HFF-Myc (cell line): ENCODE data around the gene SLC37A3.

Experiments
- DNase-seq: peaks from one replicate; pipeline ENCODE4 v3.0.0-alpha.2; 2011; ENCODE audit warnings: low read depth; ENCODE audit errors: extremely low read depth
- H3K4me3 ChIP-seq: replicated peaks from 2 replicates; pipeline ENCODE4 v1.5.1; 2011; ENCODE audit warnings: low read depth, mild to moderate bottlenecking, control low read depth, low read length
- TF ChIP-seq, protein P1 (sequence below): IDR thresholded peaks from 2 replicates; pipeline ENCODE4 v1.5.1; 2012; ENCODE audit warnings: mild to moderate bottlenecking, low read depth, low read length, control low read depth; ENCODE audit errors: missing control alignments

The SLC37A3 gene, protein sequence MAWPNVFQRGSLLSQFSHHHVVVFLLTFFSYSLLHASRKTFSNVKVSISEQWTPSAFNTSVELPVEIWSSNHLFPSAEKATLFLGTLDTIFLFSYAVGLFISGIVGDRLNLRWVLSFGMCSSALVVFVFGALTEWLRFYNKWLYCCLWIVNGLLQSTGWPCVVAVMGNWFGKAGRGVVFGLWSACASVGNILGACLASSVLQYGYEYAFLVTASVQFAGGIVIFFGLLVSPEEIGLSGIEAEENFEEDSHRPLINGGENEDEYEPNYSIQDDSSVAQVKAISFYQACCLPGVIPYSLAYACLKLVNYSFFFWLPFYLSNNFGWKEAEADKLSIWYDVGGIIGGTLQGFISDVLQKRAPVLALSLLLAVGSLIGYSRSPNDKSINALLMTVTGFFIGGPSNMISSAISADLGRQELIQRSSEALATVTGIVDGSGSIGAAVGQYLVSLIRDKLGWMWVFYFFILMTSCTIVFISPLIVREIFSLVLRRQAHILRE

DNA sequence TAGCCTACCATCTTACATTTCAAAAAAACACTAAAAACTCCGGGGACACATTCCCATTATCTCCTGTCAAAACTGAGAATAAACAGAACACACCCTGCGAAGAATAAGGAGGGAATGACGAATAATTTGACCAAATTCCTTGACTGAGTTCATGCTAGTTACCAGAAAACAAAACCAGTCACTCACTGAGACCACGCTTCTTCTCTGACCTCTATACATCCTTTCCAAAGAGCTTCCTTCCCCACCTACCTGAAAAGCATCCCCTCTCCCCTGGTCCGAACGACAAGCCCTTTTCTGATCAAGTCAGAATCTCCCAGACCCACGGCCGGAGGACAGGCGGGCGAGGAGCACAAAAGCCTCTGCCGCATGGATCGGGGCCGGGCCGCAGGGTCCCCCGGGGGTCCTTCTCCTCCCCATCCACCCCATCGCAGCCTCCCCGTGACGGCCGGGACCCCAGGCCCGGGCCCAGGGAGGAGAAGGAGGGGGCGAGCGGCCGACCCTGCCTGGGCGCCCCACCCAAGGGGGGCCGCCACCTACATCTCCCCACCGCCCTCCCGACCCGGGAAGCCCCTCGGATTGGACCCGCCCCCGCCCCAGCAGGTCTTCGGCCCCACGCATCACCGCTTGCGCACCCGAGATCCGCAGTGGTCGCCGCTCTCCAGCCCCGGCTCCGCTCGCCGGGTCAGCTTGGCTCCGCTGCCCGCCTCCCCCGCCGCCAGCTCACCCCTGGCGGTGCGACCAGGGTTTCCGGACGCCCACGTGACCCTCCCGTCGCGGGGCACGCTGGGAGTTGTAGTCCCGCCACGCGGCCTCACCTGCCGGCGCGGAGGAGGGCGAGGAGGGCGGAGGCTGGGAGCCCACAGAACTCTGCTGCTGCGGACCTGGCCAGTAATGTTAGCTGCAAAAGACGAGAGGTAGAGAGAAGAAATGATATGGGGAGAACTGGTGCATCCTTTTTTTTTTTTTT lies at the start of gene SLC37A3:
Gene SLC37A3 (minus strand): TSS at position 747 of the 967 bp plus-strand sequence. CDS start 16,004 bp downstream, outside the sequence.
- TF ChIP-seq, protein P1, sequence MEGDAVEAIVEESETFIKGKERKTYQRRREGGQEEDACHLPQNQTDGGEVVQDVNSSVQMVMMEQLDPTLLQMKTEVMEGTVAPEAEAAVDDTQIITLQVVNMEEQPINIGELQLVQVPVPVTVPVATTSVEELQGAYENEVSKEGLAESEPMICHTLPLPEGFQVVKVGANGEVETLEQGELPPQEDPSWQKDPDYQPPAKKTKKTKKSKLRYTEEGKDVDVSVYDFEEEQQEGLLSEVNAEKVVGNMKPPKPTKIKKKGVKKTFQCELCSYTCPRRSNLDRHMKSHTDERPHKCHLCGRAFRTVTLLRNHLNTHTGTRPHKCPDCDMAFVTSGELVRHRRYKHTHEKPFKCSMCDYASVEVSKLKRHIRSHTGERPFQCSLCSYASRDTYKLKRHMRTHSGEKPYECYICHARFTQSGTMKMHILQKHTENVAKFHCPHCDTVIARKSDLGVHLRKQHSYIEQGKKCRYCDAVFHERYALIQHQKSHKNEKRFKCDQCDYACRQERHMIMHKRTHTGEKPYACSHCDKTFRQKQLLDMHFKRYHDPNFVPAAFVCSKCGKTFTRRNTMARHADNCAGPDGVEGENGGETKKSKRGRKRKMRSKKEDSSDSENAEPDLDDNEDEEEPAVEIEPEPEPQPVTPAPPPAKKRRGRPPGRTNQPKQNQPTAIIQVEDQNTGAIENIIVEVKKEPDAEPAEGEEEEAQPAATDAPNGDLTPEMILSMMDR, result no peak
- DNase-seq, result no peak
- peak within 1 kb of the TSS; percentile 92 for H3K4me3 ChIP-seq

DNA sequence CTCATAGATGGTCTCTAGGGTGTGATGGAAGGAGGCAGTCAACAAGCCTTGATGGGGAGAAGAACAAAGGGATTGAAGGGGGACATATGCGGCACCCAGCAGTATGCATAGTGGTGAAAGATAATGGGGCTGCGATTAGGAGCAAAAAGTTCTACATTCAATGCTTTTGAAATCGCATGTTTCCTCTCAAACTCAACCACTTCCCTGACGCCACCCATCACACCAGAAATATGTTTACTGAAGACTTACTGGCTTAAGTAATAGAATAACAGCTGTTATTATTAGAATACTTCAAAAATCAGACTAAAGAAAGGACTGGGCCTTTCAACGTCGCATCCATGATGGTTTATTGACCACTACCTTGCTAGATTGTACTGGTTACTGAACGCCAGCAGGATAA lies 49.5 kb upstream of the SLC37A3 start:
- TF ChIP-seq, protein P1, result no peak
- no peak overlapping the region for H3K4me3 ChIP-seq
- no peak for DNase-seq

DNA sequence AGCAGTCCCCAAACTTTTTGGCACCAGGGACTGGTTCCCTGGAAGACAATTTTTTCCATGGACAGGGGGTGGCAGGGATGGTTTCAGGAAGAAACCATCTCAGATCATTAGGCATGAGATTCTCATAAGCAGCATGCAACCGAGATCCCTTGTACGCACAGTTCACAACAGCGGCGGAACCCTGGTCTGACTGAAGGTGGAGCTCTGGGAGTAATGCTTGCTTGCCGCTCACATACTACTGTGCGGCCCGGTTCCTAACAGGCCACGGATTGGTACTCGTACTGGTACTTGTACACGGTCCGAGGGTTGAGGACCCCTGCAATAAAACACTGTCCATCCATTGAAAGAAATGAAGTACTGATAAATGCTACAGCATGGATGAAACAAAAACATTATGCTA lies 48.1 kb upstream of the SLC37A3 start:
- TF ChIP-seq, protein P1, result no peak

DNA sequence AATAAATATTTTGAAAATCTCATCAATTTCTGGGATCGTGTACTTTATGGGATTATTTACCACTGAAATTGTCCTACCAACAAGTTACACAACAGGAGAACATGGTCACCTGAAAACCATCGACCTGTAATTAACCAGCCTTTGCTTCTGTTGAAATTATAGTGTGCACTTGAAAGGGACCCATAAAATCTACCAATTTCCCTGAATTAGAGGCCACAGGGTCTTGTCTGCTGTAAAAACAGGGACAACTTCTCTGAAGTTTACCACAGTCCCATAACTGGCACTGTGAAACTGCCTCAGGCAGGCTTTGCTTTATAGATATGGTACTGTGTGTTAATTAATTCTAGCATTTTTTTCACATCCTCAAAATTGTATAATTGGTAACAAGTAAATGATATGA lies 43.2 kb upstream of the SLC37A3 start:
- TF ChIP-seq, protein P1, result no peak
- no peak overlapping the region for H3K4me3 ChIP-seq
- no peak for DNase-seq

More for the DNA sequence above, 48.1 kb upstream of the SLC37A3 start:
- H3K4me3 ChIP-seq, result no peak overlapping the region
- no peak for DNase-seq

DNA sequence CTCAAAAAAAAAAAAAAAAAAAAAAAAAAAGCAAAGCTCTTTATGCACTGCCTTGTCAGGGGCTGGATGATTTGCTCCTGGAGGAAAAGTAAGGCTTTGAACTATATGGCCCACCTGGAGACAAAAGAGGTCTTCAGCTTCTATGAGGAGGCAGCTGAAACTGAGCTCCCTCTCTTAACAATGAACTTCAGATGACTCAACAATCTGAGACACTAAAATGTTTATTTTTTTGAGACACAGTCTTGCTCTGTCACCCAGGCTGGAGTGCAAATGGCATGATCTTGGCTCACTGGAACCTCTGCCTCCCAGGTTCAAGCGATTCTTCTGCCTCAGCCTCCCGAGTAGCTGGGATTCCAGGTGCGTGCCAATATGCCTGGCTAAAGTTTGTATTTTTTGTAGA lies 42.3 kb upstream of the SLC37A3 start:
- TF ChIP-seq, protein P1, result no peak
- no peak overlapping the region for H3K4me3 ChIP-seq
- no peak for DNase-seq

DNA sequence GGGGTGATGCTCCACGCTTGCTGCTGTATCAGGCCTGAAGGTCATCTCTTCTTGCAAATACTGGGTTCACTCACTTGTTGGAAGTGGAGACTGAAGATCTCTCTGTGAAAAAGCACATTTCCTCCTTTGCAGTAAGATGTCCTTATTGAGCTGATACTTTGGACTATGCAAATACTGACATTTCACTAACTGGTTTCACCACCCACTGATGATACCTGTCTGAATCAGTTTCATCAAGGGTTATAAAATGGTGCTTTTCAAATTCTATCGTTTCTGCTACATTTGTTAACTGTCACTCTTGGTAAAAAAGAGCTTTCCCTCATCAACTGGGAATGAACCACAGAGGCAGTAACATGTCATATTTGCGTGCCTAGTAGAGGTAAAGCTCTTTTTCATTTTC lies 41.0 kb upstream of the SLC37A3 start:
- H3K4me3 ChIP-seq, result no peak overlapping the region
- DNase-seq, result no peak
- TF ChIP-seq, protein P1, result no peak
